Lower leg skin (tissue), 3 donors: ENCODE data around the gene NAT8L.

Source experiments
- CTCF ChIP-seq, 3 donors: fragments of 450-650 bp; IDR thresholded peaks; one replicate each; pipeline ENCODE4 v1.5.1; 2016; ENCODE audit warnings: antibody characterized with exemption in 3 of 3, mild to moderate bottlenecking in 3 of 3, moderate library complexity in 2 of 3
- POLR2A ChIP-seq, 2 donors: fragments of 450-650 bp; IDR thresholded peaks; one replicate each; pipeline ENCODE4 v1.6.1; 2016 to 2017; ENCODE audit warnings: antibody characterized with exemption in 2 of 2, mild to moderate bottlenecking in 1 of 2, moderate library complexity in 1 of 2

- no peak for TF ChIP-seq POLR2A (IDR thresholded peaks at IDR 0.05)
- TF ChIP-seq CTCF (IDR thresholded peaks at IDR 0.05): no peak
Observed at GRCh38 chr4:2095236-2096072, 36.3 kb downstream of the NAT8L start.
